ENCODE measurements around the gene SLC45A3. TPM values are rescaled to one million over a fixed set of nuclear protein-coding genes. Genes with fewer than 3 reads are reported as not detected.

The SLC45A3 gene
- polyA plus RNA-seq, 1 donor (not counting 4 experiments of a cell fraction or from before 2014, with no cell fraction given), result 2.5 TPM

- TF ChIP-seq EZH2 (IDR thresholded peaks at IDR 0.05; ENCODE audit: low read length), result no peak
- no peak for TF ChIP-seq CTCF (optimal IDR thresholded peaks at IDR 0.05 in 1 of 3, IDR thresholded peaks at IDR 0.05 in 1 of 3, conservative IDR thresholded peaks at IDR 0.05 in 1 of 3; ENCODE audit: extremely low read depth in 1 of 3, insufficient read depth in 2 of 3, low read length in 3 of 3)
- FAIRE-seq (no peak), DNase-seq (ENCODE audit: low read depth, low spot score) (no peak)
- no peak overlapping the region for H3K27ac ChIP-seq (ENCODE audit: control insufficient read depth, insufficient read depth, low read length)
- H3K4me2 ChIP-seq (ENCODE audit: control insufficient read depth, extremely low read depth, insufficient read depth, low read depth, low read length), result peak overlapping the region; percentile 22
- H3K27me3 ChIP-seq (ENCODE audit: control insufficient read depth, extremely low read depth, insufficient read depth, low read length), result no peaks in the 10 kb centered on the region
- no peak overlapping the region for H3K4me3 ChIP-seq (ENCODE audit: control insufficient read depth in 2 of 3, extremely low read depth in 1 of 3, insufficient read depth in 2 of 3, low read depth in 1 of 3, low read length in 3 of 3)
- H3K9ac ChIP-seq (ENCODE audit: control insufficient read depth, extremely low read depth, insufficient read depth, low read length), result no peak overlapping the region
- H2AFZ ChIP-seq (ENCODE audit: control insufficient read depth, low read length), result no peak overlapping the region
- no peaks in the 10 kb centered on the region for H4K20me1 ChIP-seq (ENCODE audit: control insufficient read depth, extremely low read depth, insufficient read depth, low read length)
- H3K4me1 ChIP-seq (ENCODE audit: control insufficient read depth, extremely low read depth, insufficient read depth, low read length), result peaks cover 39% of the 10 kb centered on the region
- H3K9me1 ChIP-seq (ENCODE audit: control insufficient read depth, extremely low read depth, insufficient read depth, low read length), result peaks cover 4% of the 10 kb centered on the region
- H3K79me2 ChIP-seq (ENCODE audit: control insufficient read depth, insufficient read depth, low read length), result no peaks in the 10 kb centered on the region
- dilution Hi-C loops (cut with MboI; ENCODE audit: extremely low pct_ligation_motif_present, low sequenced_read_pairs), result no loop called here
- no peaks in the 10 kb centered on the region for H3K36me3 ChIP-seq (ENCODE audit: control insufficient read depth in 2 of 2, extremely low read depth in 1 of 2, insufficient read depth in 2 of 2, low read length in 2 of 2)
- no peaks in the 10 kb centered on the region for H3K9me3 ChIP-seq (ENCODE audit: control insufficient read depth, low read depth, low read length)
These were observed 12.2 kb downstream of the SLC45A3 start for GRCh38 chr1:205667909-205668643.

GRCh38 chr1:205666372-205667166, 13.7 kb downstream of the SLC45A3 start:
- no peaks in the 10 kb centered on the region for H3K79me2 ChIP-seq (ENCODE audit: control insufficient read depth, insufficient read depth, low read length)
- no peaks in the 10 kb centered on the region for H3K9me3 ChIP-seq (ENCODE audit: control insufficient read depth, low read depth, low read length)
- no peaks in the 10 kb centered on the region for H4K20me1 ChIP-seq (ENCODE audit: control insufficient read depth, extremely low read depth, insufficient read depth, low read length)
- DNase-seq (ENCODE audit: low read depth, low spot score) (no peak), FAIRE-seq (no peak)
- H3K27me3 ChIP-seq (ENCODE audit: control insufficient read depth, extremely low read depth, insufficient read depth, low read length), result no peaks in the 10 kb centered on the region
- no peaks in the 10 kb centered on the region for H3K36me3 ChIP-seq (ENCODE audit: control insufficient read depth in 2 of 2, extremely low read depth in 1 of 2, insufficient read depth in 2 of 2, low read length in 2 of 2)
- H3K27ac ChIP-seq (ENCODE audit: control insufficient read depth, insufficient read depth, low read length), result no peak overlapping the region
- H2AFZ ChIP-seq (ENCODE audit: control insufficient read depth, low read length), result no peak overlapping the region
- peaks cover 4% of the 10 kb centered on the region for H3K9me1 ChIP-seq (ENCODE audit: control insufficient read depth, extremely low read depth, insufficient read depth, low read length)
- H3K4me1 ChIP-seq (ENCODE audit: control insufficient read depth, extremely low read depth, insufficient read depth, low read length), result peaks cover 36% of the 10 kb centered on the region
- H3K4me2 ChIP-seq (ENCODE audit: control insufficient read depth, extremely low read depth, insufficient read depth, low read depth, low read length), result no peak overlapping the region
- no peak overlapping the region for H3K9ac ChIP-seq (ENCODE audit: control insufficient read depth, extremely low read depth, insufficient read depth, low read length)
- TF ChIP-seq CTCF (optimal IDR thresholded peaks at IDR 0.05 in 1 of 3, IDR thresholded peaks at IDR 0.05 in 1 of 3, conservative IDR thresholded peaks at IDR 0.05 in 1 of 3; ENCODE audit: extremely low read depth in 1 of 3, insufficient read depth in 2 of 3, low read length in 3 of 3) (no peak), EZH2 (IDR thresholded peaks at IDR 0.05; ENCODE audit: low read length) (no peak)
- H3K4me3 ChIP-seq (ENCODE audit: control insufficient read depth in 2 of 3, extremely low read depth in 1 of 3, insufficient read depth in 2 of 3, low read depth in 1 of 3, low read length in 3 of 3), result no peak overlapping the region
- dilution Hi-C loops (cut with MboI; ENCODE audit: extremely low pct_ligation_motif_present, low sequenced_read_pairs), result no loop called here

All from keratinocyte (primary cell).